Measurements from ENCODE around the gene DHDH.

DNA sequence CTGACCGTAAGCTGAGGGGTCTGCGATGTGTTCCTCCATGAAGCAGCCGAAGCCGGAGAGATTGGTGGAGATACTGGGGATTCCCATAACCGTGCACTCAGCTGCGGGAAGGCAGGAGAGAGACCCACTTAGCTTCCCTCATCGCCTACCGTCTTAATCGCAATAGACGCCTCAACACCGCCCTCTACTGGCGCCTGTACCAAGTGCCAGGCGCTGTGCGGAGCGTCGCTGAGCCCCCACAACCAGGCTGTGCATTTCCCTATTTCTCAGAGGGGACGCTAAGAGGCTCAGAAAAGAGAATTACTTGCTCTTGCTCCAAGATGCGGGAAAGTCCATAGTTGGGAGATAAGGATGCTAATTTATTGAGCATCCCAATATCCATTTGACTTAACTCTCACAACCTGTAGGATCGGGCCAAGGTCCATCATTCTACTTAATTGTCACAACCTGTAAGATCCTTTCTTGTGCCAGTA lies 37.5 kb downstream of the DHDH start:
- TF ChIP-seq YY1 (IDR thresholded peaks at IDR 0.05; ENCODE audit: insufficient read depth, insufficient read length), result no peak
- no peak for TF ChIP-seq ZNF274 (IDR thresholded peaks at IDR 0.05; ENCODE audit: low read depth, low read length)
